ENCODE results near the gene SDHB.

SDHB gene

DNA sequence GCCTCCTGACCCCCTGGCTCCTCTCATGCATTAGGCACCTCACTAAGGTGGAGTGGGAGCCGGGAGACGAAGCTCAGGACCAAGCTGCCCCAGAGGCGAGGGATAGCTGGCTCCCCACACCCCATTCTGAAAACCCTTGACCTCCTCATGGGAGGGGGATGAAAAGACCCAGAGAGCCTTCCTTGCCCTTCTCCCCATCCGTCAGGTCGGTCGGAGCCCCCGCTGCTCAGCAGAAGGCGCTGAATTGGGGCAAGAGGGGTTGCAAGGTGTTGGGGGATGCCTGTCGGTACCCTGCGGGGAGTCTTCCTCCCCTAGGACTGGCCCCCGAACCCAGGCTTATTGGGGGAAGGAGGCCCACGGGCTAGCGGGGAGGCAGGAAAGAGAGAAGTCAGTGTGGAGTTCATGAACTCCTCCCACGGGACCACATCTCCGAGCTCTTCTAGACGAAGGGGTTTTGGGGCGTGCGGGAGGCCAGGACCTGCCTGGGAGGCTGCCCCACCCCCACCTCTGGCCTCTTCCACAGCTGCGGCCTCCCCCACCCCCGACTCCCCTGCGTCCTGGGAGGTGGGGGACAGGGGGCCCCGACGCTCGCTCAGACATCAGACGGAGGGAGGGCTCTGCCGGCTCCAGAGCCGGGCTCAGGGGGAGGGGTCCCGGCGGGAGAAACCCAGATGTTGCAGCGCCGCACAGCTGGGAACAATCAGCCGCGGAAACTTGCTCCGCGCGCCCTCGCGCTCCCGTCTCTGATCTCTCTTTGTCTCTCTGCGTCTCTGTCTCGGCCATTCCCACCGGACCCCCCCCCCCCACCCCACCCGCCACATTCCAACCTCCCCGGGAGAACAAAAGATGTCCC lies 74.1 kb downstream of the SDHB start:
- Histone ChIP-seq H3K9ac (ENCODE audit: low read length) (peak overlapping the region; percentile 94), H3K4me1 (ENCODE audit: control insufficient read depth, insufficient read depth, low read depth, low read length) (peaks cover 51% of the 10 kb centered on the region), H3K79me1 (replicated peaks; ENCODE audit: low read length, poor library complexity, severe bottlenecking) (peaks cover 13% of the 10 kb centered on the region), H2AK5ac (ENCODE audit: low read length, severe bottlenecking) (peak overlapping the region; percentile 43), H4K8ac (ENCODE audit: low read length) (peak overlapping the region; percentile 21), H2BK5ac (ENCODE audit: low read depth, low read length, poor library complexity, severe bottlenecking) (peak overlapping the region; percentile 46), H3K18ac (ENCODE audit: low read depth in 1 of 2, low read length in 2 of 2) (peak overlapping the region; percentile 53 to 90), H2BK12ac (ENCODE audit: low read length in 2 of 2) (peak overlapping the region in 1 of 2 experiments; percentile 32), H3K9me3 (ENCODE audit: control insufficient read depth, low read length) (no peaks in the 10 kb centered on the region), H2BK15ac (ENCODE audit: low read depth, poor library complexity, severe bottlenecking) (no peak overlapping the region), H2BK120ac (ENCODE audit: low read depth, low read length) (peak overlapping the region; percentile 95), H2AFZ (ENCODE audit: low read depth, low read length) (no peak overlapping the region), H3K14ac (ENCODE audit: low read length in 2 of 2) (peak overlapping the region; percentile 0 to 71), H3K4me2 (ENCODE audit: low read length, poor library complexity, severe bottlenecking) (peak overlapping the region; percentile 76), H3K27ac (ENCODE audit: low read length, poor library complexity, severe bottlenecking) (peak overlapping the region; percentile 60), H3K23ac (ENCODE audit: low read length in 2 of 2) (peak overlapping the region in 1 of 2 experiments; percentile 34), H3K36me3 (ENCODE audit: control insufficient read depth in 1 of 2, insufficient read depth in 2 of 2, low read depth in 1 of 2, low read length in 2 of 2) (peaks cover 36 to 50% of the 10 kb centered on the region in 2 experiments), H3K27me3 (ENCODE audit: control insufficient read depth in 1 of 2, insufficient read depth in 1 of 2, low read length in 2 of 2) (no peaks in the 10 kb centered on the region), H3K4ac (ENCODE audit: low read depth in 1 of 2, low read length in 2 of 2) (peak overlapping the region; percentile 80 to 90), H3K4me3 (ENCODE audit: insufficient read depth in 1 of 2, low read depth in 1 of 2, low read length in 2 of 2) (peak overlapping the region; percentile 79 to 98), H4K91ac (ENCODE audit: low read length) (peak overlapping the region; percentile 78)
- peak; percentile 47 for DNase-seq
- 5% methylated on average over 28 of the region's 44 CpGs for WGBS

DNA sequence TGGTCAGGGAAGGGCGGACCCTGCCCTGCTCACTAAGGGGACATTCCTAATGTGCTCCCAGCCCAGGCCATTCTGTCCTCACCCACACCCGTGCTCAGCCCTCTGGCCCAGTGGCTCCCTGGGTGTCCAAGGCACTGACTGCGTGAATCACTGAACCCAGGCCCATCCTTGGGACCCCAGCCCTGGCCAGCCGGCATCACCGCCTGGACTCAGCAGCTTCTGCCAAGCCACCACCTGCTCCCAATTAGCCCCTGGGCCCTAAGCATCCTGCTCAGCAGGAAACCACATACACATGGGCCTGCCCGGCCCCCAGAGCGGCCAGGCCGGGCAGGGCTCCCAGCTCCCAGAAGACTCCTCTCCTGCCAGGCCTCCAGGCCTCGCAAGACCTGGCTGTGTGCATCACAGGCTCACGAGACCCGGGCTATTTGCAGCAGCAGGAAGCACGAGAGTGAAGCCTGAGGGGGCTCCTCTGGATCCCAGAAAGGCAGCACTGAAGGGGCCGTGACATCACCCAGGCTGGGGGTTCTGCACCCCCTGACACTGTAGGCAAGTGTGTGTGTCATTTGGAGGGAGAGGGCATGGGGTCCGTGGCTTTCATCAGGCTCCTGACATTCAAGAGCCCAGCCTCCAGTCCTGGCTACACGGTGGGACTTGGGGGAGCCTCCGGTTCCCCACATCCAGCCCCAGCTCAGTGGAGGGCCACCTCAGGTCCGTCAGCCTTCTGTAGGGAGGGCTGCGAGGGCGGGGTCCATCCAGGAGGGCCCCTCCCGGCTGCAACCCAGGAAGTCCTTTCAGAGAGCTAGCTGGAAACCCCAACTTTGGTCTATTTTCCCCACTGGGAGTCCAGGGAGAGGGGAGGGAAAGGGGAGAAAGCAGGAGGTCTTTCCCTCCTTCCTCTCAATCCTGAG lies 75.0 kb downstream of the SDHB start:
- peaks cover 11% of the 10 kb centered on the region for H3K79me1 ChIP-seq (replicated peaks; ENCODE audit: low read length, poor library complexity, severe bottlenecking)
- peak overlapping the region; percentile 1 for H2AK5ac ChIP-seq (ENCODE audit: low read length, severe bottlenecking)
- H3K9me3 ChIP-seq (ENCODE audit: control insufficient read depth, low read length) = no peaks in the 10 kb centered on the region
- H3K4me1 ChIP-seq (ENCODE audit: control insufficient read depth, insufficient read depth, low read depth, low read length) = peaks cover 47% of the 10 kb centered on the region
- peak overlapping the region; percentile 11 for H2BK5ac ChIP-seq (ENCODE audit: low read depth, low read length, poor library complexity, severe bottlenecking)
- H3K23ac ChIP-seq (ENCODE audit: low read length in 2 of 2) = peak overlapping the region in 1 of 2 experiments; percentile 81
- H3K14ac ChIP-seq (ENCODE audit: low read length in 2 of 2) = peak overlapping the region in 1 of 2 experiments; percentile 66
- no peak overlapping the region for H2BK120ac ChIP-seq (ENCODE audit: low read depth, low read length)
- peak overlapping the region; percentile 33 for H4K8ac ChIP-seq (ENCODE audit: low read length)
- H3K18ac ChIP-seq (ENCODE audit: low read depth in 1 of 2, low read length in 2 of 2) = peak overlapping the region; percentile 53 to 90
- H4K91ac ChIP-seq (ENCODE audit: low read length) = peak overlapping the region; percentile 78
- H3K27me3 ChIP-seq (ENCODE audit: control insufficient read depth in 1 of 2, insufficient read depth in 1 of 2, low read length in 2 of 2) = no peaks in the 10 kb centered on the region
- no peak overlapping the region for H2BK15ac ChIP-seq (ENCODE audit: low read depth, poor library complexity, severe bottlenecking)
- H3K4me2 ChIP-seq (ENCODE audit: low read length, poor library complexity, severe bottlenecking) = peak overlapping the region; percentile 76
- peaks cover 36 to 43% of the 10 kb centered on the region in 2 experiments for H3K36me3 ChIP-seq (ENCODE audit: control insufficient read depth in 1 of 2, insufficient read depth in 2 of 2, low read depth in 1 of 2, low read length in 2 of 2)
- H3K27ac ChIP-seq (ENCODE audit: low read length, poor library complexity, severe bottlenecking) = peak overlapping the region; percentile 53
- peak overlapping the region; percentile 94 for H3K9ac ChIP-seq (ENCODE audit: low read length)
- DNase-seq = peak; percentile 71
- H3K4ac ChIP-seq (ENCODE audit: low read depth in 1 of 2, low read length in 2 of 2) = peak overlapping the region in 1 of 2 experiments; percentile 60
- no peak overlapping the region for H2AFZ ChIP-seq (ENCODE audit: low read depth, low read length)
- peak overlapping the region; percentile 79 to 98 for H3K4me3 ChIP-seq (ENCODE audit: insufficient read depth in 1 of 2, low read depth in 1 of 2, low read length in 2 of 2)
- peak overlapping the region in 1 of 2 experiments; percentile 21 for H2BK12ac ChIP-seq (ENCODE audit: low read length in 2 of 2)
- 49% methylated on average over 16 of the region's 20 CpGs for whole genome bisulfite sequencing

DNA sequence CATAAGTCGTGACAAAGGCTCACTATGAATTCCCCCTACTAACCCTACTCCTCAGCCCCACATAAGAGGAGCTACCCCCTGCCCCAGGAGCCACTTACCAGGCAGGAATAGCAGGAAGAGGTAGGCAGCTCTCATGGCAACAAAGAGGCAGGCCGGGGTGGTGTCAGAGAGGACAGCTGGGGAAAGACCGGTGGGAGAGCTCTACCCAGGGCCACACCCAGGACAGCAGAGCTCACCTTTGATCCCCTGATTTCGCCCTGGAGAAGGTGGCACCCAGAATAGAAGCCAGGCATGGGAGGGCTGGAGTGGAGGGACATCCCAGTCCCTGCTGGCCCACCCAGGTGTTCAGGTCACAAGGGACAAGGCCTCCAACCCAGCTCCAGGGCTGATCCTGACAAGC lies 75.7 kb downstream of the SDHB start:
- no peak overlapping the region for H3K14ac ChIP-seq (ENCODE audit: low read length in 2 of 2)
- H3K9ac ChIP-seq (ENCODE audit: low read length) = peak overlapping the region; percentile 94
- H3K36me3 ChIP-seq (ENCODE audit: control insufficient read depth in 1 of 2, insufficient read depth in 2 of 2, low read depth in 1 of 2, low read length in 2 of 2) = peaks cover 41 to 45% of the 10 kb centered on the region in 2 experiments
- H3K4ac ChIP-seq (ENCODE audit: low read depth in 1 of 2, low read length in 2 of 2) = no peak overlapping the region
- peak overlapping the region; percentile 45 for H2AK5ac ChIP-seq (ENCODE audit: low read length, severe bottlenecking)
- no peaks in the 10 kb centered on the region for H3K27me3 ChIP-seq (ENCODE audit: control insufficient read depth in 1 of 2, insufficient read depth in 1 of 2, low read length in 2 of 2)
- WGBS = 90% methylated on average over 3 of the region's 4 CpGs
- peaks cover 11% of the 10 kb centered on the region for H3K79me1 ChIP-seq (replicated peaks; ENCODE audit: low read length, poor library complexity, severe bottlenecking)
- no peak overlapping the region for H4K8ac ChIP-seq (ENCODE audit: low read length)
- no peak overlapping the region for H3K23ac ChIP-seq (ENCODE audit: low read length in 2 of 2)
- no peaks in the 10 kb centered on the region for H3K9me3 ChIP-seq (ENCODE audit: control insufficient read depth, low read length)
- no peak overlapping the region for H2BK120ac ChIP-seq (ENCODE audit: low read depth, low read length)
- peak overlapping the region; percentile 76 for H4K91ac ChIP-seq (ENCODE audit: low read length)
- peak overlapping the region; percentile 79 to 98 for H3K4me3 ChIP-seq (ENCODE audit: insufficient read depth in 1 of 2, low read depth in 1 of 2, low read length in 2 of 2)
- peaks cover 47% of the 10 kb centered on the region for H3K4me1 ChIP-seq (ENCODE audit: control insufficient read depth, insufficient read depth, low read depth, low read length)
- peak overlapping the region; percentile 76 for H3K4me2 ChIP-seq (ENCODE audit: low read length, poor library complexity, severe bottlenecking)
- no peak overlapping the region for H3K27ac ChIP-seq (ENCODE audit: low read length, poor library complexity, severe bottlenecking)
- DNase-seq = no peak
- no peak overlapping the region for H2BK5ac ChIP-seq (ENCODE audit: low read depth, low read length, poor library complexity, severe bottlenecking)
- no peak overlapping the region for H2BK15ac ChIP-seq (ENCODE audit: low read depth, poor library complexity, severe bottlenecking)
- H2BK12ac ChIP-seq (ENCODE audit: low read length in 2 of 2) = no peak overlapping the region
- no peak overlapping the region for H3K18ac ChIP-seq (ENCODE audit: low read depth in 1 of 2, low read length in 2 of 2)
- H2AFZ ChIP-seq (ENCODE audit: low read depth, low read length) = no peak overlapping the region

All from mesenchymal stem cell (in vitro differentiated cells and primary cell).